ENCODE measurements around the gene GHR.
"Not testable (repeated sequence)": the region's sequence is repeated elsewhere in the genome, so short reads cannot be mapped to it uniquely, and the experiment has no call there.

The GHR gene

GRCh38 chr5:42718591-42718990, 295.4 kb downstream of the GHR start:
- DNase-seq (ENCODE audit: low spot score) = peak; percentile 92

GRCh38 chr5:42719034-42719433, 295.8 kb downstream of the GHR start:
- no peak for DNase-seq (ENCODE audit: low spot score)

- no peak for DNase-seq (ENCODE audit: low spot score)
These were observed 297.0 kb downstream of the GHR start for GRCh38 chr5:42720251-42720650.

GRCh38 chr5:42721484-42721883, 298.2 kb downstream of the GHR start:
- DNase-seq (ENCODE audit: low spot score) = no peak

GRCh38 chr5:42734531-42735058, 311.4 kb downstream of the GHR start:
- DNase-seq (ENCODE audit: low spot score) = not testable (repeated sequence)

GRCh38 chr5:42740920-42741319, 317.7 kb downstream of the GHR start:
- no peak for DNase-seq (ENCODE audit: low spot score)

- peak; percentile 12 for DNase-seq (ENCODE audit: low spot score)
These were observed 322.2 kb downstream of the GHR start for GRCh38 chr5:42745426-42745825.

GRCh38 chr5:42745856-42746255, 322.6 kb downstream of the GHR start:
- DNase-seq (ENCODE audit: low spot score) = no peak

- no peak for DNase-seq (ENCODE audit: low spot score)
These were observed 325.8 kb downstream of the GHR start for GRCh38 chr5:42749020-42749419.

GRCh38 chr5:42750507-42750906, 327.3 kb downstream of the GHR start:
- no peak for DNase-seq (ENCODE audit: low spot score)

- no peak for DNase-seq (ENCODE audit: low spot score)
These were observed 327.8 kb downstream of the GHR start for GRCh38 chr5:42751044-42751443.

GRCh38 chr5:42753099-42753498, 329.9 kb downstream of the GHR start:
- DNase-seq (ENCODE audit: low spot score) = no peak

- DNase-seq (ENCODE audit: low spot score) = peak; percentile 71
These were observed 333.7 kb downstream of the GHR start, which contains the start of gene CCDC152 for GRCh38 chr5:42756606-42757601. CCDC152 (plus strand) TSS chr5:42756818; CDS start chr5:42759122, 2,304 bp downstream.

GRCh38 chr5:42759456-42759855, 336.2 kb downstream of the GHR start:
- DNase-seq (ENCODE audit: low spot score) = peak; percentile 44

- no peak for DNase-seq (ENCODE audit: low spot score)
These were observed 337.2 kb downstream of the GHR start for GRCh38 chr5:42760426-42760825.

GRCh38 chr5:42761791-42762190, 338.6 kb downstream of the GHR start:
- DNase-seq (ENCODE audit: low spot score) = no peak

GRCh38 chr5:42767491-42768105, 344.4 kb downstream of the GHR start:
- DNase-seq (ENCODE audit: low spot score) = peak; percentile 49

GRCh38 chr5:42768106-42768504, 344.9 kb downstream of the GHR start:
- no peak for DNase-seq (ENCODE audit: low spot score)

GRCh38 chr5:42770003-42770402, 346.8 kb downstream of the GHR start:
- no peak for DNase-seq (ENCODE audit: low spot score)

All from kidney tubule cell (primary cell).